ENCODE measurements around the gene PCSK6.
"Not testable (repeated sequence)": the region's sequence is repeated elsewhere in the genome, so short reads cannot be mapped to it uniquely, and the experiment has no call there.

The PCSK6 gene

DNA sequence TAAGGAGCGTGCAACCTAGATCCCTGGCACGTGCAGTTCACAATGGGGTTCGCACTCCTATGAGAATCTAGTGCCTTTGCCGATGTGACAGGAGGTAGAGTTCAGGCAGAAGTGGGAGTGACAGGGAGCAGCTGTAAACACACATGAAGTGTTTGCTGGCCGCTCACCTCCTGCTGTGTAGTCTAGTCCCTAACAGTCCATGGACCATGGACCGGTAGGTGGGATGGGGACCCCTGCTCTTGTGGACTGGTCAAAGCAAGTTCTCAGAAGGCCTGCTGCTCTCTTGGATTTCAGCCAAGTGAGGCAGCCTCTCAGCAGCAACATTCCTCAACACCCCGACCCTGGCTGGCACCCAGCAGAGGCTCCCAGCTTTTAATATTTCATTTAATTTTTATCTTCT lies 136.3 kb downstream of the PCSK6 start:
- DNase-seq: no peak

DNA sequence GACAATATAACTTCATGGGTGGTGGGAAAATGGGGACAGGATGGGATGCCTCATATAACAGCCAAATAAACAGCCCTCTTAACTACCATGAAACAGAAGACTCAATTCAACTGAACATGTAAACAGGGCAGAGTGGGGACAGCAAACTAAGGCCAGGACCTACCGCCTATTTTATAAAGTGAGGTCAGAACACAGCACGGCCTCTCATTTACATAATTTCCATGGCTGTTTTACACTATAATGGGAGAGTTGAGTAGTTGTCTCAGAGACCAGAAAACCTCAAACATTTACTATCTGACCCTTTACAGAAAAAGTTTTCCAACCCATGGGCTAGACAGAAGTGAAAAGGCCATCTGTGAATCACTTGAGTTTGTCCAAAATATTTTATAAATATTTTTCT lies 137.8 kb downstream of the PCSK6 start:
- no peak for DNase-seq

DNA sequence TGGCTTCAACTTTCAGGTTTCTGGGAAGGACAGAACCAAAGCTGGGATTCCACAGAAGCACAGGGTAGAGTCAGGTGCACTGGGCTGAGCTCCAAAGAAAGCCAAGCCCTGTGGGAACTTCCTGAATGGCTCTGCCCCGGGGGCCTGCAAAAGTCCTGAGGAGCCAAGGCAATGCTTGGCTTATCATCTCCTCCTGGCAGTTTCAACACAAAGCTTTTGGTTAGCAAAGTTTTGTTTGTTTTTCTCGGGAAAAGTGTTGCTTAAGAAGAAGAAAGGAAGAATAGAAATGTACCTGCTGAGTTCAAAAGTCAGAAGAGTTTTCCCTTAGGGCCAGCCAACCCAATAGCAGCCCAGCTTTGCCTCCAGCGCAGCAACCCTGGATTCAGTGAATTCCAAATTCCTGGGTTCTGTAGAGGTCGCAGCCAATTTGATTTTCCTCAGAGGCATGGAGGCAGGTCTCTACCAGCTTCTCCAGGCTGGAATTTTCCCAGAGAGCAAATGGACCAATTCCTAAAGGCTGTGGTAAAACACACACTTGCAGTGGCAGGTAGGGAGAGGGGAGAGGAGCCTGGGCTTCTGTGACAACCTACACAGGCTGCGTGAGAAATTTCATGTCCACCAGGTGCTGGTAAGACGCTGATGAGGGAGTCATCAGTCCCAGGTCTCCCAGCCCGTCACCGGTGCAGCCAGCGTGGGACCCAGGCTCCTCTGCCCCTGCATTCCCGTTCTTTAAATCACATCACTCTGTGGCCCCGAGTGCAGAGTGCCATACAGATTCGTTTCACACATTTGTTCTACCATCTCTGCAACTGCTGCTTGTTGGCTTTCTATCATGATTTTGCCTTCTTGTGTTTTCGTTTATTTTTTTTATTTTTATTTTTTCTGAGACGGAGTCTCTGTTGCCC lies 140.2 kb downstream of the PCSK6 start:
- DNase-seq: no peak

DNA sequence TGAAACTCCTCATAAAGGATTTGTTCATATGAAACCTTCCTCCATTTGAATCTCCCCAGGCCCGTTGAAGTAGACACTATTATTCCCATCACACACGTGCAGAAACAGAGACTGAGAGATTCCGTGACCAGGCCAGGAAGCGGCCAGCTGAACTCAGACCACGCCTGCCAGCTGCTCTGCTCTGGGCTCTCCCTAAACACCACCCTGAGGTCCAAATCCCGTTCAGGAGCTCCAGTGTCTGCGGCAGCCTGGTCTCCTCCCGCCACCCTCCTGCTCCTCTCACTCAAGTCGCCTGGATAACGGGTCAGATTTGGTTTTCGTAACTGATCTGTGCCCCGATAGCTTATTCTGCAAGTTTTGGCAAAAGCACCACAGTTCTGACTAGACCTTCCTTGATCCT lies 140.9 kb downstream of the PCSK6 start:
- DNase-seq: no peak

DNA sequence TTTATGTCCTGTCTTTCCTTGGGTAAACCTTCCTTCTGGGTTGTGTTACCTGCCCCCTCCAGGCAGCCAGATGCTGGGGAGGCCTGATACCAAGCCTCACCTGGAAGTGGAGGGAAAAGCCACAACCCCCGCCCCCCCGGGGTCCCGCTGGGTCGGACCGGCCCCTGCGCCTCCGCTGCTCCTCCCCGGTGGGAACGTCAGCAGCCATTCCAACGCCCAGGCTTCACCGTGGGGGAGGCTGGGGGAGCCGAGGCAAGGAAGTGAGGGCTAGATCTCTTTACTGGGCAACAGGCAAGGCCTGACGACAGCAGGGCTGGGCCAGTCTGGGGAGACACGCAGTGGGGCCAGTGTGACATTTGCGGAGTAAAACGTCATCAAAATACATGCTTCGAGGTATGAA lies 141.5 kb downstream of the PCSK6 start:
- no peak for DNase-seq

DNA sequence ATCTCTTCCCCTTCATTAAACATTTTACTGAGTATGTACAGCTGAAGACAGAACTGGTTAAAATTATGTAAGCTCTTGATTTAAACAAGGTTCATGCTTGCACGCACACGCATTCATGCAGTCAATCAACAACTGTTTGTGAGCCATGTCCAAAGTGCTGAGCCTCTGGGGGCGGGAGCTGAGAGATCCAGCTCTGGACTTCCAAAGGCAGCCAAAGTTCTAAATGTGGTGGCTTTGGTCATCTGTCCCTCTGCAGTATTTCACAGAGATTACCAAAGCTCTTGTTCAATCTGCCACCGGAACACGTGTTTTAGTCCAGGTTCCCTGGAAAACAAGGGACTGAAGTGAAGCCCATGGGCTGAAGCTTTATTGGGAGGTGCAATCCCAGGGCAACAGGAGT lies 142.1 kb downstream of the PCSK6 start:
- DNase-seq: no peak

DNA sequence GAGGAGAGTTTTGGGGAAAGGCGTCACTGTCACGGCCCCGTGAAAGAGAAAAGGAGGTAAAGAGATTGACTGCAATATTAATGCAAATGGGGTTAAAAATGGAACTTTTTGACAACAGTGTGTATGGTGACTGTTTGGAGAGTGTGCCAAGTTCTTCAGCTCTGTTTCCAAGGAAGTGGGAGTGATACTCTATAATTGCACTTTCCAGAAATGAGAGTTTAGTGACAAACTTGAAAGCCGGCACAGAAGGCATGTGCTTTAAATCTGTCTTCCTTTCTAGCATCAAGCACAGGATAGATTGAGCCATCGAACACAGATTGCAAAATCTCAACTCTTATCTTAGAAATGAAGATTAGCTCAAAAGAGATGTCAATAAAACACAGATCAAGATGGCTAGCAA lies 142.6 kb downstream of the PCSK6 start:
- no peak for DNase-seq

DNA sequence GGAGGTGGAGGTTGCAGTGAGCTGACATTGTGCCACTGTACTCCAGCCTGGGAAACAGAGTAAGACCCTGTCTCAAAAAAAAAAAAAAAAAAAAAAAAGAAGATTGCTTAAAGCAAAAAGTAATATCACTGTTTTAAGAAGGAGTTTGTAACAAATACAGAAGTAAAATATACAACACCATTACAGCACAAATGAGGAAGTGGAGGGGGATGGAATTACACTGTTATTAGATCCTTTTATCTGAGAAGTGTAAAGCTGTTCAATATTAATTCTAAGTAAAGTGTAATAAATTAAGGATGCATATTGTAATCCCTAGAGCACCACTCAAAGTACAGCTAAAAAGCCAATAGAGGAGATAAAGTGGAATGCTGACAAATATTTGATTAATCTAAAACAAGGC lies 147.5 kb downstream of the PCSK6 start:
- no peak for DNase-seq

DNA sequence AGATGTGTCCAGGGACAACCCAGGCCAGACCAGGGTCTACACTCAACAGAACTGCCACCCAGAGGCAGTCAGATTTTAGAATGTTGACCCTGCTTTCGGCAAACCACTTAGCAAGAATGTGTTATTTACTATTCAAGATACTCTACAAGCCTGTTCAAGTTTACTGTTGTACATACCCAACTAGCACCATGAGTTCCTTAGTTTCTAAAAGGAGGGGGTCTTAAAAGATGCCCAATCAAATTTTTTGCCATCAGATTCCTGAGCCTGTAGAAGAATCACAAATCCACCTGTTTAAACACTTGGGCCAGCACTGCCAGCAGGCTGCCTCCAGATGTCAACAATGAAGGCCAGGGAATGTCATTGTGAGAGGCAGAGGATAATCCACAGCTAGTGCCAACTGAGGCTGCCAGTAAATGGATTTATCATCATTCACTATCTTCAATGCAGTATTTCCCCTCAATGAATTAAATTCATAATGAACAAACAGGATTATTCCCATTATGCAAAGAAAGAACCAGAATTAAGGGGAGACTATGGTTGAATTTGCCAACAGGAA lies 150.9 kb downstream of the PCSK6 start:
- no peak for DNase-seq

DNA sequence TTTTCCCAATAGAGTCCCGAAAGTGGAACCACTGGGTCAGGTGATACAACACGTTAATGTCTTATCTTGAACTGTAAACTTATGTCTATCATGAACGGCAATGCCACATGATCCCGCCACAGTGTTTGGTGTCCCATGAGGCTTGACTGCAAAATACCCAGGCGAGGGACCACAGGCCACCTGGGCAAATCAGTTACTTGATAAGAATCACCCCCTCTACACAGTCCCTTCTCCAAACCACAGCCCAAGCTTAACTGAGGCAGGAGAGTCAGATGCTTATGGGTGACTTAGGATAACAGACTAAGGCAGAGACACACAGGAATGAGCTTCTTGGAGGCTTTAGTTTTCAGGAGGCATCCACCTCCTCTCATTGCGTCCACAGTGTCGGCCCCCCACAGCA lies 151.5 kb downstream of the PCSK6 start:
- no peak for DNase-seq

DNA sequence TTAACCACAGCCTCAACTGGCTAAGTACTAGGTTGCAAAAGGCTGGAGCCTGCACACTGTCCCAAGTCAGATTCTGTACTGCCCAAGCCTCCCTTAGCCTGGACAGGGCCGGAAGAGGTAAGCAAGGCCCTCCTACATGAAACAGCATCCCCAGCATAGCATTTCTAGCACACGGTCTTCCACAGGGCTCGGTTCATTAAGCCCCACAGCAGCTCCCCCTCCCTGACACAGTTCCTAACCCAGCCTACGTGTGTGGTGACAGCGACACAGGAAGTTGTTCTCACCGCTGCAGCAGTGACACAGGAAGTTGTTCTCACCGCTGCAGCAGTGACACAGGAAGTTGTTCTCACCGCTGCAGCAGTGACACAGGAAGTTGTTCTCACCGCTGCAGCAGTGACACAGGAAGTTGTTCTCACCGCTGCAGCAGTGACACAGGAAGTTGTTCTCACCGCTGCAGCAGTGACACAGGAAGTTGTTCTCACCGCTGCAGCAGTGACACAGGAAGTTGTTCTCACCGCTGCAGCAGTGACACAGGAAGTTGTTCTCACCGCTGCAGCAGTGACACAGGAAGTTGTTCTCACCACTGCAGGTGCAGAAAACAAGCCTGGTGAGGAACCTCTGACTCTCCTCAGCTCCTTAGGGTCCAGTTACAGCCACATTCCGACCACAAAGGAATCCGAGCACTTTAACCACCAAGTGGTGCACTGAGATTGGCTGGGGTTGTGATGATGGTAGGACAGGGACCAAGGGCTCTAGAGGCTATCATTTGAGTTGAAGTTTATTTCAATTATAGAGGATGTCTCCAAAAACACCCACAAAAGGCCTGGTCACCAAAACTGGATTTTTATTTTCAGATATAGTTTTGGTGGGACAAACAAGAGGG lies 155.4 kb downstream of the PCSK6 start:
- DNase-seq: not testable (repeated sequence)

DNA sequence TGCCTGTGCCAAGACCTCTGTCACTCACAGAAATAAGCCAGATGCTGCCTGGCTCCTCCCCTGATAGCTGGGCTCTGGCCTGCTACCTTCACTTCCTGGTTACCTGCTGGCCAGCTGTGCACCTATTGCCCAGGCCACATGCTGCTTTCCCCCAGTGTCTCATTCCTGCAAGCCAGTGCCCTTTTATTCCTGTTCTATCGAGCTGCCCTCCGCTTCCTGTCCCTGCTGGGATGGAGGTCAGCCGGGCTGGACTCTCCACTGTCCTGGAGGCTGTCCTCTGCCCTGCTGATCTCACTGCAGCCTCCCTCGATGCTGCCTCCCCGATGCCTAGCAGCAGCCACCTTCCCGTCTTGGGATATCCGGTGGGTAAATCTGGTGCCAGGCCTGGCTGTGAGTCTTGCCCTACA lies 157.4 kb downstream of the PCSK6 start:
- no peak for DNase-seq

DNA sequence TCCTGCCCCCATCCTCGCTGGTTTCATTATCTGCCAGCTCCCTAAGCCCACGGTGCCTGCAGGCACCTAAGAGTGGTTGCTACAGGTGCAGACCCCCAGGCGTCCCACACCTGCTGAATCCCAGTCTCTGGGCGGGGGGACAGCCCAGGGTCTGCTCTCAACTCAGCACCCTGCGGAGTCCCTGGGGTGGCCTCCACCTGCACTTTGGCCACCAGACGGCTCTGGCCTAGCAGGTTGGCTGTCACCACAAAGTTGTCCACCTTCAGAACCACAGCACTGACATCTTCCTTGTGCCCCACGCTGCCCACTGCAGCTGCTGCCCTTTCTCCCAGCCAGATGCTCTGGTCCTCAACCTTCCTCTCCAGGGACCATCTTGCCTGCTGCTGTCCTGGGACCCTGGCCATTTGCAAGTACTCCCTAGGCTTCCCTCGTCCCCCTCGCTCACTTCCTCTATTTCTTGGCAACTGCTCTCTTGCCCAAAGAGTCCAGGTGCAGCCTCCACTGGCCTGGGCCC lies 159.6 kb downstream of the PCSK6 start:
- DNase-seq: no peak

DNA sequence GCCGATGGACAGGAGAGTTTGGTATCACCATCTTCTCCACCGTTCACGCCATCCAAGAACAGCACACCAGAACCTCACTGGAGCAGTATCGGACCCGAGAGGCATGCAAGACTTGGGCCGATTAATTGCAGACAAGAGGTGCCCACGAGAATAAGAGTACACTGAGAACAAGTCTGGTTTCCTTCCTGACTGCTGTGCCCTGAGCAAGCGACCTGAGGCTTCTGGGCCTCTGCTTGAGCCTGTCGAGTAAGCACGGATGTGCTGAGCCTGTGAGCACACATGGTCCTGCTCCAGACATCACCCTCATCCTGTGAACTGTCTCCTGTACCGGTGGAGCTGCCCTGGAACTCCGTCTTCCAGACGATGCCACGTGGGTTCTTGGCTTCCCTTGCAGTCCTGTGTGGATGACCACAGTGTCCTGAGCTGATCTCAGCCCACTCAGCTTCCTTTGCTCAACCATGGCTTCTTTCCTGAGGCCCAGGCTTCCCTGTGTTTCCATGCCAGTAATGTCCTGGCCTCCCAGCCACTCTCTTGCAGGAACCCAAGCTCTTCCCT lies 160.1 kb downstream of the PCSK6 start:
- DNase-seq: no peak

DNA sequence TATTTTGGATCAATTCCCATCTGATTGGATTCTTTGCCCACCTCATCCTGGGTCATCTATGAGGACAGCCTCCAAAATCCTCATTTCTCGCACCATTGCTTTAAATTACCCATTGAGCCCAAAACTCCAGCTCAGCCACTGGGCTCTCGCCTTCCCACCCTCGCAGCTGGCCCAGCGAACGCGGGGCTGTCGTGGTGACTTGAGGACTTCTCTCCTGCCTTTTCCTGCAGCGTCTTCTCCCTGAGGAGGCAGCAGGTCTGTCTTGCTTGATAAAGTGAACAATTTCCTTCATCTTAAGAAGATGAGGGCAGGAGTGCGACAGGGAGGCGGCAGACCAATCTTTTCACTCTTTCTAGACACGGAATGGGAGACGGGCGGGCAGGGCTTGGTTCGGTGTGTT lies 161.5 kb downstream of the PCSK6 start:
- no peak for DNase-seq

DNA sequence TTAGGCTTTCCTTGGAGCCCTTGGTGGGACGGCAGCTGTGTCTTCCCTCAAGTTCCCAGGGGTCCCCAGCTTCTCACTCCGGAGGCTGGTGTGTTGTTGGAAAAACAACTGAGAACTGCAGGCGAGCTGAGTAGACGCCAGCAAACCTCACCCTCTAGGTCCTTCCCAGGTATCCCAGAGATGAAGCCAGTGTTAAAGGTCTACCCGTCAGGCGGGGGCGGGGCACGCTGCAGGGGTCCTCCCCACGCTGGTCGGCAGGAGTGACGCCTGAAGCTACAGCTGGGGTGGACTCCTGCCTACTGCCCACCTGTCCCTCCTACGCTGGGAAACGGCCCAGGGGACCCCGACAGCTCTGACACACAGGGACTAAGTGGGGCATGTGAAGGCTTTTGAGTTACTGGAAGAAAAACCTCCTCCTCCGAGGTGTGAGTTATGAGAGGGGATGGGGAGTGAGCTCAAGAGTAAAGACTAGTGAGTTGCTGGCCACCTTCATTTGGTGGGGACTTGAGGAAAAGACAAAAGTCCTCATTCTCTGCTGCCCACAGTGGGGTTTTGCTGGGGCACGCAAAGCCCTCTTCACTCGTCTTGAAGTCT lies 162.3 kb downstream of the PCSK6 start:
- DNase-seq: no peak

DNA sequence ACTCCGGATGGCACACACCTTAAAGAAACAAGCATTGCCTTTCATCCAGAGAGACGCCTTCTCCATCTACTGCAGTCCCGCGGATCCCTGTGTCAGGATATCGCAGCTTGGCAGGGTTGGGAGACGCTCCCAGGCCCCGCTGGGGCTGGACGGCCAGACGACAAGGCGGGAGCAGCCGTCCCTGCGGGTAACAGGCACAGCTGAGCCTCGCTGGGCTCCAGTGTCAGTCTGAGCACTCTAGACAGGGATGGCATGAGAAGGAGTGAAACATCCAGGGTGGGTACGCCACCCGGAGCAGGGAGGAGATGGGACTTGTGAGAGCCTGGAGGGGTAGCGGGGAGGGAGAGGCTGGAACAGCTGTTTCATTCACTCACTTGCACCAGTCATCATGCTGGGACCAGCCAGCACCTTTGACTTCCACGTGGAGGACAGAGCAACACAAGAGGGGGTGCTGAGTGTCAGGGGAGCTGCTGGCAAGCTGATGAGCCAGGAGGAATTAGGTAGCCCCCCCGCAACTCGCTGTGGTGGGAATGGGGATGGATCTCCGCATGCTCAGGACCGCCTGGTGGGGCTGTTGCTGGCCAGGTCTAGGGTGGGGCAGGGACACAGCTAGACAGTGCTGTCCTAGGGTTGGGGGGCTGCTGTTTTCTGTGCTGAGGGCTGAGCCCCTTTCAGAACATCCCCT lies 162.9 kb downstream of the PCSK6 start:
- DNase-seq: no peak

DNA sequence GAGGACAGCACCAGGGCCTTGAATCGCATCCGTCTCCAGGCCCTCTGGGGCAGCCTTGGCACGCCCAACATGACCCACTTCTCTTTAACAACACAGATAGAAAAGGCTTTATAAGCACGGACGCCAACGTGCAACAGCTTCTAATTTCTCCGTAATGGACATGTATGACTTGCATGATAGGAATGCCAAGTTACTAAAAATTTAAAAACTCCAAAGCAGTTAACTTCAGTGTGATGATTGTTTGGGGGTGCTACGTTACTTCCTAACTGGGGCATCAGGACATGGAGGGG lies 163.5 kb downstream of the PCSK6 start:
- no peak for DNase-seq

DNA sequence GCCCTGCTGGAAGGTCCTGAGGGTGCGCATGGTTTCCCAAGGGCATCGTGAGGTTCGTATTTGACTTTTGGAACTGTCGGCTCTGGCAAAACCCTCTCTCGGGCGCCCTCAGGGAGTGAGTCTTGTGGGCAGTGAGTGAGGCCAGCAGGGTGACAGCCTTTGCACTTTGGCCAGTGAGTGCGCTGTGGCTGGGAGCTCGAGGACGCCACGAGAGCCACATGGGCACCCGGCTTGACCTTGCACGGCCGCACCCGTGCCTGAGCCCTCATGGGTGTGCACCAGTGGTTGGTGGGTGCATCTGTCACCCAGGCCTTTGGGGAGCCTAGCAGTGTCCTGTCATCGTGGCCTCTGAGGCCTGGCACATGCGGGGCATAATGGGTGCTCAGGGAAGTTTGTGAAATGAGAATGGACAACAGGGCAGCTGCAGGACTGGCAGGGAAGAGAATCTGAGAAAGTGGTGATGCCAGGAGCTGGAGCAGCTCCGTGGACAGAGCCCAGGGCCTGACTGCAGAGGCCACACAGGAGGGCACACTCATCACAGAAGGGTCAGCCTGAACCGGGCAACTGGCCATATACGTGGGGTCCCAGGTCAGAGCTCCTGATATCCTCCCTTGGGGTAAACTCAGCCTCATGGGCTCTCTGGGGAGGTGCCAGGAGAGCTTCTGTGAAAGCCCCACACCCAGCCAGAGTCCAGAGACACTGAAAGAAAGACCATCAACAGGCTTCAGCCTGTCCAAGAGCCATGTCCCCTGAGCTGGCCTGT lies 164.1 kb downstream of the PCSK6 start:
- no peak for DNase-seq

DNA sequence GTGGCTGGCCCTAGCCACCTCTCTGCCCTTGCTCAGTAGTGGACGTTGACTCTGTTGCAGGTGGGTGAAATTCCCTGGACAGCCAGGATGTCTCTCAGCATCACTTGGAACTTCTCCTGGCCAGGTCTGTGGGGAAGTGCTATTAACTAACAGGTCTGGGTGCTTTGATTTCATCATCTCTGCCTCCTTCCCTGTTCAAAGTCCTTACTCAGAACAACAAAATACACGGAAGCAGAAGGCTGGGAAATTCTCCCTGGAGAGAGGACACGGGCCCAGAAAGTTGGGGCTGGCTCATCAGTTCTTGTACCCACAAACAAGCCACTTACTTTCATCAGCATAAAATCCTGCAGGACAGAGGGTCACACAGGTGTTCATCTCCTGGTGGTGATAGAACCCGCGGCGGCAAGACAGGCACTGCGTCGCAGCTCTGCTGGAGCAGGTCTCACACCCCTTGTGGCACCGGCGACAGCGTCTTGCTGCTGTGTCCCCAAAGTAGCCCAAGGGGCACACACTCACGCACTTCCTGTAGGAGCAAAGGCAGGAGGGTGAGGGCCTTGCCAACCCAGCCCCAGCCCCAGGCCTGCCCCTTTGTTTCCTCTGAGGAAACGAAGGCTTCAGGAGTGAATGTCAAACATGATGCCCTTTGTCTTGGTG lies 164.9 kb downstream of the PCSK6 start:
- no peak for DNase-seq
